Activated T-cell treated with anti-CD3 and anti-CD28 coated beads, Interleukin-2, amount 50 U/mL, for 24 hours (primary cell): Measurements from ENCODE around the gene UROC1.
A peak's percentile ranks its signal among the peaks of the same experiment; 100 is the strongest.
"Not testable (repeated sequence)": the region's sequence is repeated elsewhere in the genome, so short reads cannot be mapped to it uniquely, and the experiment has no call there.

Experiments
- DNase-seq: peaks from one replicate; pipeline ENCODE4 v3.0.0-alpha.2; 2020
- H3K27ac Mint-ChIP-seq: 2 replicates; pipeline ENCODE4 v1.8.0; 2020; ENCODE audit warnings: mild to moderate bottlenecking, mixed read lengths
- H3K27me3 Mint-ChIP-seq: 2 replicates; pipeline ENCODE4 v1.8.0; 2020; ENCODE audit warnings: mixed read lengths
- H3K36me3 Mint-ChIP-seq: 2 replicates; pipeline ENCODE4 v1.8.0; 2020; ENCODE audit warnings: low read depth, mixed read lengths
- H3K4me1 Mint-ChIP-seq: 2 replicates; pipeline ENCODE4 v1.8.0; 2020; ENCODE audit warnings: low read depth, mixed read lengths
- H3K4me3 Mint-ChIP-seq: 2 replicates; pipeline ENCODE4 v1.8.0; 2020; ENCODE audit warnings: mild to moderate bottlenecking, moderate library complexity, mixed read lengths
- H3K9me3 Mint-ChIP-seq: 2 replicates; pipeline ENCODE4 v1.8.0; 2020; ENCODE audit warnings: mixed read lengths

The UROC1 gene

DNA sequence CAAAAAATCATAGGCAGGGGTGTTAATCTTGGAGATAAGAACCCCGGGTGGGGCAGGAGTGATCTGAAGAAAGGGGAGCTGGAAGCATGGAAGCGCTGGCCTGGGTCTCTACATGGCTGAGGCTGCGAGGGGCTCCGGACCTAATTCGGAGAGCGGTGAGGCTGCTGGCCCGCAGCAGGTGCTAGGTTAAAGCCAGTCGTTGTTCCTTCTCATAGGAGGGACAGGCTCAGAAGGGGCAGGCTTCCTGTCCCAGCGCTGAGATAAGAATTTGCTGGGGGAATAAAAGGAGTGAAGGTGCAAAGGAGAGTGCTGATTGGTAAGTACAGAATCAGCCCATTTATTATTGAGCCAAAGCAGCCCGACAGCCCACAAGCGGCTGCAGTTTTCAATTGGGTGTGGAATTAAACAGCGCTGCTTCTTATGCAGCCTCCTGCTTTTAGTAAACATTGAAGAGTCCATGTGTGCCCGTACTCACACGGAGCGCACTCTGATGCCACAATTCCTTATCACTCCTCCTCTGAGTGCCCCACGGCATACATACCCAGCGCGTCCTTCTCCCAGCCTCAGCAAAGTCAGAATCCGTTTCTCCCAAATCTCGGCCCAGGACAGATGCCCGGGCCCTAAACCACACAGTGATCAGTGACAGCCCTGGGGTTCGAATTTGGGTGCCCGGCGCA is 23.5 kb upstream of the UROC1 start:
- H3K36me3 Mint-ChIP-seq: no peaks in the 10 kb centered on the region
- peaks cover 15% of the 10 kb centered on the region for H3K27me3 Mint-ChIP-seq
- H3K4me3 Mint-ChIP-seq: no peak overlapping the region
- no peaks in the 10 kb centered on the region for H3K9me3 Mint-ChIP-seq
- peaks cover 2% of the 10 kb centered on the region for H3K4me1 Mint-ChIP-seq
- H3K27ac Mint-ChIP-seq: no peak overlapping the region
- no peak for DNase-seq

DNA sequence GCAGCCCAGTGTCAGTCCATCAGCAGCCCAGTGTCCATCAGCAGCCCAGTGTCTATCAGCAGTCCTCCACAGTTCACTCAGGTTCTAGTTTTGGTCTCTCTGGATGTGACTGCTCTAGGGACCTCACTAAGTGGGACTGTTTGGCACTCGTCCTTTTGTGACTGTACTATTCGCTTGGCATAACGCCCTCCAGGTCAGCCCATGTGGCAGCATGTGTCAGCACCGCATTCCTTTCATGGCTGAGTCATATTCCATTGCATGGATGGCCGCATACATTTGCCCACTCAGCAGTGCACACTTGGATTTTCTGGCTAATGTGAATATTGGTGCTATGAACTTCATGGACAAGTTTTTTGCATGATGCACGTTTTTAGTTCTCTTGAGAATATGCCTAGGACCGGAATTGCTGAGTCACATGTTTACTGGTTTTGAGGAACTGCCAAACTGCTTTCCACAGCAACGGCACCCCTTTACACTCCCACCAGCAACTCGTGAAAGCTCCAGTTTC is 22.8 kb upstream of the UROC1 start:
- peaks cover 16% of the 10 kb centered on the region for H3K27me3 Mint-ChIP-seq
- peak; percentile 19 for DNase-seq
- no peaks in the 10 kb centered on the region for H3K9me3 Mint-ChIP-seq
- no peaks in the 10 kb centered on the region for H3K36me3 Mint-ChIP-seq
- no peak overlapping the region for H3K4me3 Mint-ChIP-seq
- H3K4me1 Mint-ChIP-seq: peaks cover 2% of the 10 kb centered on the region
- H3K27ac Mint-ChIP-seq: peak overlapping the region; percentile 22

DNA sequence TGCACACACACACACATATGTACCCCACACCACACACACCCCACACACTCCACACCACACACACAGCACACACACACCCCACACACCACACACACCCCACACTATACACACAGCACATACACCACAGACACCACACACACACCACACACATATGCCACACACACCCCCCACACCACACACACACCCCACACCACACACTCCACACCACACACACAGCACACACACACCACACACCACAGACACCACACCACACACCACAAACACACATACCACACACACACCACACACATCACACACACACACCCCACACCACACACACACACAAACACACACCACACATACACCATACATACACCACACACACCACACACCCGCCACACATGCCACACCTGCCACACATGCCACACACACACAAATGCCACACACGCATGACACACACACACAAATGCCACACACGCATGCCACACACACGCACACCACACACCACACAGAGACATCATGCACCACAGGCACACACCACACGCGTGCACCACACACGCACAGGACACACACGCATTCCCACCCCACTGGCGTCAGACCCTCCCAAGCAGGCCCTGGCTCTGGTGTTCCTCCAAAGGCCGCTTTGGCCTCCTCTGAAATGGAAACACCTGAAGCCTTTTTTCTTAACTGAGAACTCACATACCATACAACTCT is 22.1 kb upstream of the UROC1 start:
- no peaks in the 10 kb centered on the region for H3K36me3 Mint-ChIP-seq
- no peak overlapping the region for H3K27ac Mint-ChIP-seq
- DNase-seq: no peak
- H3K4me3 Mint-ChIP-seq: no peak overlapping the region
- no peaks in the 10 kb centered on the region for H3K9me3 Mint-ChIP-seq
- peaks cover 2% of the 10 kb centered on the region for H3K4me1 Mint-ChIP-seq
- H3K27me3 Mint-ChIP-seq: peaks cover 21% of the 10 kb centered on the region

DNA sequence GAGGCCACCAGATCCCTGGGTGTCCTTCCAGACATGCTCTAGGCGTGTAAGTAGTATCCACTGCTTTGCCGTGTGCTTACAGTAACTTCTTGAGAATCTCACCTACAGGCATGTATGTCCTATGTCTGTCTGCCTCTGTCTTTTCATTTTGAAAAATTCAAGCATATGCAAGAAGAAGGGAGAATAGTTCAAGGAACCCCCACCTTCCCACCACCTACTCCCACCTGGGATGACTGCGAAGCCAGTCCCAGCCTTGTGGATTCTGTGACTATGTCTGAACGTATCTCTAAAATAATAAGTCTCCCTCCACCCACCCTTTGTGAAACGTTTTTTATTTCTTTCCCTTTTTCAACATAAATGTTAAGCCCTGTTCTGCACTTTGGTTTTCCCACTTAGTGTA is 21.4 kb upstream of the UROC1 start:
- H3K27ac Mint-ChIP-seq: no peak overlapping the region

DNA sequence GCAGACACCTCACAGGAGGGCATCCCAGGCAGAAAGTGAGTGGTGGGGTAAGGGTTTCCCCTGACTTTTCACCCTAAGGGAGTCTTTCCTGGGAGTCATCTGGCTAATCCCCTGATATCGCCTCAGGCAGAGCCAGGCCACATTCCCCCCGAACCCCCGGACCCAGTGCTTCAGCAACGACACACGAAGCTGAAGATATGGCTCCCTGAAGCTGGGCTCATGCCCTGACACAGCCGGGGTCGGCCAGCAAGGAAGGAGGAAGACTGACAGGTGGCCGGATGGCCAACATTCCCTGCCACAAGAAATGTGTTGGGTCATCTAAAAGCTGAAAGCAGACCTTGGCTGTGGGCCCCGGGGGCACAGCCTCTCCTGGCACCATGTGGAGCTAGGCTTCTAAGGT is 20.7 kb upstream of the UROC1 start:
- Mint-ChIP-seq H3K4me1 (peaks cover 2% of the 10 kb centered on the region), H3K4me3 (no peak overlapping the region), H3K27ac (no peak overlapping the region), H3K36me3 (no peaks in the 10 kb centered on the region), H3K9me3 (no peaks in the 10 kb centered on the region), H3K27me3 (peaks cover 32% of the 10 kb centered on the region)
- DNase-seq: no peak

More for the DNA sequence above, 21.4 kb upstream of the UROC1 start:
- Mint-ChIP-seq H3K4me1 (peaks cover 2% of the 10 kb centered on the region), H3K27me3 (peaks cover 26% of the 10 kb centered on the region), H3K4me3 (no peak overlapping the region), H3K9me3 (no peaks in the 10 kb centered on the region), H3K36me3 (no peaks in the 10 kb centered on the region)
- no peak for DNase-seq

DNA sequence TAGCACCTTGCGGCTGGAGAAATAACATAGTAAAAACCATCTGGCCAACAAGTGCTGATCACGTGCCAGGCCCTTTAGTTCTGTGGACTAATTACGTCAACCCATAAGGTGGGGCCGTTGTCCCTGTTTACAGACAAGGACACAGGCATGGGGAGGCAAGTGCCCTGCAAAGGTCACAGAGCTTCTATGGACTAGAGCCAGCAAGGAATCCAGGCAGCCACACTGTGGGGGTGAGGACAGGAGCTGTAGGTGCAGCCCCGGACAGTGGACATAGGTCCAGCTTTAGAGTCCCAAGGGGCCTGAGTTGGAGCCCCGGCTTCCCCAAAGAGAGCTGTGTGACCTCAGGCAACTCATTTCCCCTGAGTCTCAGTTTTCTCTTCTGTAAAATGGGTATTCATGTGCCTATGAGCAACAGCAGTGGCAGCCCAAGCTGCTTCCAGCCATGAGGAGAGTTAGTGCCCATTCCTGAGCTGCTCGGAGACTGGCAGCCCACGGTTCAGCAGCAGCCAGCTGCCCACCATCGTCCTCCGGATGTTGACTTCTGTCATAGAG is 20.2 kb upstream of the UROC1 start:
- peaks cover 33% of the 10 kb centered on the region for H3K27me3 Mint-ChIP-seq
- DNase-seq: no peak
- H3K4me1 Mint-ChIP-seq: peaks cover 2% of the 10 kb centered on the region
- H3K27ac Mint-ChIP-seq: no peak overlapping the region
- no peak overlapping the region for H3K4me3 Mint-ChIP-seq
- H3K36me3 Mint-ChIP-seq: no peaks in the 10 kb centered on the region
- no peaks in the 10 kb centered on the region for H3K9me3 Mint-ChIP-seq

DNA sequence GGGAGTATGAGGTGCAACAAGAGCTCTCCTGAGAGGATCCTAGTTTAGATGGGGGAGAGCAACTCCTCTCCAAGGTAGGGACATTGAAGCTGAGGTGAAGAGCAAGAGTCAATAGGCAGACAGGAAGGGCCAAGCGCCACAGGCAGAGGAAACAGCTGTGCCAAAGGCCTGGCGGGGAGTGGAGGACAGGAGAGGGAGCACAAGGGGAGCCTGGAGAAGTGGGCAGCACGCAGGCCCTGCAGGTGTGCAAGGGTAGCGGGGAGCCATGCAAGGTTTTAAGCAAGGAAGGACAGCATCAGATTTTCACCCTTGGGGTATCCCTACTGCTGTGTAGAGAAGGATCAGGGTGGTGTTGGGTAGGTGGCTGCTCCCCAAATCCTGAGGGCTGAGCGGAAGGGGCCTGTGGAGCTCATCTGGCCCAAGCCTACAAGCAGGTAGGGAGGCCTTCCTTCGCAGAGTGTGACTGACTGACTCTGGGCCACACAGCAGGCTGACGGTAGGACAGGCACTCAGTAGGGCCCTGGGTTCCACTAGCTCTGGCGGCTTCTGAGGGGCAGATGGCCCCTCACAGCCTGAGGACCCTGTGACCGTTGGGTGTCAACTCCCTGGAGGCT is 19.6 kb upstream of the UROC1 start:
- no peaks in the 10 kb centered on the region for H3K36me3 Mint-ChIP-seq
- H3K4me3 Mint-ChIP-seq: no peak overlapping the region
- peaks cover 2% of the 10 kb centered on the region for H3K4me1 Mint-ChIP-seq
- peaks cover 33% of the 10 kb centered on the region for H3K27me3 Mint-ChIP-seq
- no peak overlapping the region for H3K27ac Mint-ChIP-seq
- no peaks in the 10 kb centered on the region for H3K9me3 Mint-ChIP-seq
- DNase-seq: no peak

DNA sequence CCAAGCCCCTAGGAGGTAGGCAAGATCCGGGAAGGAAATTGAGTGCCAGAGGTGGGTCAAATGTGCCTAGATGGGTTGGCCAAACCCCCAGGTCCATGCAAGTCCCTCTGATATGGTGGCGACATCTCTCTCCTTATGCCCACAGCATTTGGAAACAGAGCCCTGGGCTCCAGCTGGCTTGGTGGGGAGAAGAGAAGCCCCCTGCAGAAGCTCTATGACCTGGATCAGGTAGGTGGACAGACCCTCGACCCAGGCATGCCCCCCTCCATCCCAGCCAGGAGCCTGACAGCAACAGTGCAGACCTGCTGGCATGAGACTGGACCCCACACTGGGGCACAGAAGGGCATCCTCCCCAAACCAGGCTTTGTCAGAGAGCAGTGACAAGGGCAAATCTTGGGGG is 18.6 kb upstream of the UROC1 start:
- Mint-ChIP-seq H3K36me3 (no peaks in the 10 kb centered on the region), H3K4me3 (no peak overlapping the region), H3K27ac (no peak overlapping the region), H3K27me3 (peaks cover 31% of the 10 kb centered on the region), H3K9me3 (no peaks in the 10 kb centered on the region), H3K4me1 (peaks cover 2% of the 10 kb centered on the region)
- DNase-seq: no peak

DNA sequence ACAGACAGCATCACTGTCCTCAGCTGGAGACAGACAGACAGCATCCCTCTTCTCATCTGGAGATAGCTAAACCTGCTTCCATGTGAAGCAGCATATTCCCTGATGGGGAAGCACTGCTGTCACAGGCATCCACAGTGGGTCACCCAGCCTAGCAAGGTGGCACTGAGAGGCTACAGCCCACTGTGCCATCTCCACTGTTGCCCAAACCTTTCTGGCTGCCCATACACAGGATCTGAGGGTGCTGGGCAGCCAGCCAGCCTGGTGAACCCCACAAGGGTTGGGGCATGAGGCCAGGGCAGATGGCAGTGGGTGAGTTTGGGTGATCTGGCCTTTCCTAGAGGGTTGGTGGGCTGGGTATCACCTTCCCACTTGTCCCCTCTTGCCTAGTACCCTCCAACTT is 18.1 kb upstream of the UROC1 start:
- H3K36me3 Mint-ChIP-seq: no peaks in the 10 kb centered on the region
- no peak overlapping the region for H3K4me3 Mint-ChIP-seq
- H3K27ac Mint-ChIP-seq: no peak overlapping the region
- no peak for DNase-seq
- peaks cover 2% of the 10 kb centered on the region for H3K4me1 Mint-ChIP-seq
- H3K27me3 Mint-ChIP-seq: peaks cover 28% of the 10 kb centered on the region
- H3K9me3 Mint-ChIP-seq: no peaks in the 10 kb centered on the region

DNA sequence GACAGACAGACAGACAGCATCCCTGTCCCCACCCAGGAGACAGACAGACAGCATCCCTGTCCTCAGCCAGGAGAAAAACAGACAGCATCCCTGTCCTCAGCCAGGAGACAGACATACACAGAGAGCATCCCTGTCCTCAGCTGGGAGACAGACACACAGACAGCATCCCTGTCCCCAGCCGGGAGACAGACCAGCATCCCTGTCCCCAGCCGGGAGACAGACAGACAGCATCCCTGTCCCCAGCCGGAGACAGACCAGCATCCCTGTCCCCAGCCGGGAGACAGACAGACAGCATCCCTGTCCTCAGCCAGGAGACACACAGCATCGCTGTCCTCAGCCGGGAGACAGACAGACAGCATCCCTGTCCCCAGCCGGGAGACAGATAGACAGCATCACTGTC is 17.1 kb upstream of the UROC1 start:
- peaks cover 19% of the 10 kb centered on the region for H3K27me3 Mint-ChIP-seq
- not testable (repeated sequence) for H3K4me3 Mint-ChIP-seq, H3K9me3 Mint-ChIP-seq, DNase-seq, H3K36me3 Mint-ChIP-seq, H3K27ac Mint-ChIP-seq, H3K4me1 Mint-ChIP-seq

DNA sequence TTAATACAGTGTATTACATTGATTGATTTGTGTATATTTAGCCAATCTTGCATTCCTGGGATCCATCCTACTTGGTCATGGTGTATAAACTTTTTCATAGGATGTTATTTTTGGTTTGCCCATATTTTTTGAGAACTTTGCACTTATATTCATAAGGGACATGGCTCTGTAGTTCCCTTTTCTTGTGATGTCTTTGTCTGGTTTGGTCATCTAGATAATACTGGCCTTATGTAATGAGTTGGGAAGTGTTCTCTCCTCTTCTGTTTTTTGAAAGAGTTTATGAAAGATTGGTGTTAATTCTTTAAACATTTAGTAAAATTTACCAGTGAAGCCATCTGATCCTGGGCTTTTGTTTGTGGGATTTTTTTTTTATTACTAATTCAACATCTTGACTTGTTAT is 15.9 kb upstream of the UROC1 start:
- H3K27me3 Mint-ChIP-seq: peaks cover 19% of the 10 kb centered on the region
- no peaks in the 10 kb centered on the region for H3K36me3 Mint-ChIP-seq
- no peaks in the 10 kb centered on the region for H3K4me1 Mint-ChIP-seq
- H3K27ac Mint-ChIP-seq: no peak overlapping the region
- no peak for DNase-seq
- no peaks in the 10 kb centered on the region for H3K9me3 Mint-ChIP-seq
- H3K4me3 Mint-ChIP-seq: no peak overlapping the region

DNA sequence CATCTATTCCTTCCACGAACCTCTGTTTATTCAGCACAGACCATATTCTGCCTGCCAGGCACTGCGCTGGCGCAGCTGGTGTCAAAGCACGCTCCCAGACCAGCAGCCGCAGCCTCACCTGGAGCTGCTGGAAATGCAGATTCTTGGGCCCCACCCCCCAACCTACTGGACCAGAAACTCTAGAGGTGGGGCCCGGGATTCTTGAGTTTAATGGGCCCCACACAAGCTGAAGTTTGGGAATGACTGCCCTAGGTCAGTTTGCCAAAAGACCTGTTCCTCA is 13.4 kb upstream of the UROC1 start:
- H3K27me3 Mint-ChIP-seq: peaks cover 19% of the 10 kb centered on the region
- H3K4me3 Mint-ChIP-seq: no peak overlapping the region
- H3K4me1 Mint-ChIP-seq: no peaks in the 10 kb centered on the region
- H3K36me3 Mint-ChIP-seq: no peaks in the 10 kb centered on the region
- no peaks in the 10 kb centered on the region for H3K9me3 Mint-ChIP-seq
- no peak overlapping the region for H3K27ac Mint-ChIP-seq
- DNase-seq: no peak

DNA sequence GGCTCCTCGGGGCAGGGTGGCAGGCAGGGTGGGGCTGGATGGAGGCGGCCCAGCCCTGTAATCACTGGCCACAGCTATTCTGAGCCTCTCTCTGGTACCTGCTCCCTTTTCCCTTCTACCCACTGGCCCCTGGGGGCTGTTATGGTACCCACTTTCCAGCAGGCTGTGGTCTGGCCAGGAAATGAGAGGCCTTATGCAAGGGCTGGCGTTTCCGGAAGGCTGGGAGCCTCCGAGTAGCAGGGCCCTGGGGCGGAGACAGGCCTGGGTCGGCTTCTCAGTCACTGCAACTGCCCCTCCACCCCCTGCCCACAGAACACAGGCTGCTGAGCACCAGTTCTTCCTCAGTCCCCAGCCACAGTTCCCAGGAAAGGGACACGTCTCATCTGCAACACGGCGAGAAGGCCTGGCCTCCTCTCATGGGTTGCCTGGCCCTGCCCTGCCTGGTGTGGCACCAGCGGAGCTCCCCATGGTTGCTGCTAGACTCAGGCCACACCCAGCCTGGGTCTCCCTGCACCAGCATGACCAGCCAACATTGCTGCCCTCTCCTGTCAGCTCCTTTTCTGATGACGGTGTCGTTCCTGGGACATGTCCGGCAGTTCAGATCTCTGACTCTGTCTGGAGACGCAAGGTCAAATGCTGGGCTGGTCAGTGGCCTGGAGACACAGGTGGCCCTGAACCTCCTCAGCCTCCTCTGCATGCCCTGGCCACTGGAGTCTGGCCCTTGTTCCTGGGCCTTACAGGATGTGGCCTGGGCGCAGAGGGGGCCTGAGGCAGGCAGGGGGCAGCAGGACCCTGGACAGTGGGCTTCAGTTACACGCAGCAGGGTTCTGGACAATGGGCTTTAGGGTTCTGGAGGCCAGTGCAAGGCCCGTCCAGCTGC is 12.8 kb upstream of the UROC1 start:
- no peak for DNase-seq
- Mint-ChIP-seq H3K4me3 (no peak overlapping the region), H3K36me3 (no peaks in the 10 kb centered on the region), H3K9me3 (no peaks in the 10 kb centered on the region), H3K27ac (no peak overlapping the region), H3K4me1 (no peaks in the 10 kb centered on the region), H3K27me3 (peaks cover 23% of the 10 kb centered on the region)

DNA sequence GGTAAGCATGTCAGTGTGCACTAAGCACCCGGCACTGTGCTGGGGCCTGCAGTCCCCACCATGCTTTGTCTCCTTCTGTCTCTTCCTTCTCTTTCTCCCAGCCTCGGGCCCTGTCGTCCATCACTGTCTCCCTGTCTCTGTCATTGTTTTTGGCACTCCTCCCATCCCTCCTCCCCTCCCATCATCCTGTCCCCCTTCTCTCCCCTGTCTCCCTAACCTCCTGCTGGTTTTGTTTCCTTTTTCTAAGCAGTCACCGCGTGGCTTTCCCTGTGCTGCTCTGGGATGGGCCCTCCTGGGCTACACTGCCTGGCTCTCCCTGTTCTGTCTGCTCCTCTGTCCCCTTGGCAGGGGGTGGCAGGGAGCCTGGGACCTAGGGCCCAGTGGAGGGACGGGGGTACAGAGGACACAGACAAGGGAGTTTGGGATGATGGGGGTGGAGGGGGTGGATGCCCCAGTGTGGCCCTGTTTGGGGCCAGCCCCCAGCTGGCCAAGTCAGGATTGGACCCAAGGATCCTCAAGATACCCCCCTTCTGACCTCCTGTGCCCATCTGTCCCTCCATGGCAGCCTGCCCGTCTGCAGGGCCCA is 12.1 kb upstream of the UROC1 start:
- Mint-ChIP-seq H3K9me3 (no peaks in the 10 kb centered on the region), H3K4me3 (no peak overlapping the region), H3K4me1 (no peaks in the 10 kb centered on the region), H3K27me3 (peaks cover 25% of the 10 kb centered on the region), H3K36me3 (no peaks in the 10 kb centered on the region), H3K27ac (no peak overlapping the region)
- no peak for DNase-seq
